GM19397 (cell line): Measurements from ENCODE around the gene PISD.

Experiments used
- ATAC-seq: cut with Tn5 transposase; IDR thresholded peaks from one replicate; pipeline ENCODE4 v1.9.1; 2021; ENCODE audit warnings: mild to moderate bottlenecking, moderate library complexity; ENCODE audit not compliant: unreplicated experiment

Gene PISD

DNA sequence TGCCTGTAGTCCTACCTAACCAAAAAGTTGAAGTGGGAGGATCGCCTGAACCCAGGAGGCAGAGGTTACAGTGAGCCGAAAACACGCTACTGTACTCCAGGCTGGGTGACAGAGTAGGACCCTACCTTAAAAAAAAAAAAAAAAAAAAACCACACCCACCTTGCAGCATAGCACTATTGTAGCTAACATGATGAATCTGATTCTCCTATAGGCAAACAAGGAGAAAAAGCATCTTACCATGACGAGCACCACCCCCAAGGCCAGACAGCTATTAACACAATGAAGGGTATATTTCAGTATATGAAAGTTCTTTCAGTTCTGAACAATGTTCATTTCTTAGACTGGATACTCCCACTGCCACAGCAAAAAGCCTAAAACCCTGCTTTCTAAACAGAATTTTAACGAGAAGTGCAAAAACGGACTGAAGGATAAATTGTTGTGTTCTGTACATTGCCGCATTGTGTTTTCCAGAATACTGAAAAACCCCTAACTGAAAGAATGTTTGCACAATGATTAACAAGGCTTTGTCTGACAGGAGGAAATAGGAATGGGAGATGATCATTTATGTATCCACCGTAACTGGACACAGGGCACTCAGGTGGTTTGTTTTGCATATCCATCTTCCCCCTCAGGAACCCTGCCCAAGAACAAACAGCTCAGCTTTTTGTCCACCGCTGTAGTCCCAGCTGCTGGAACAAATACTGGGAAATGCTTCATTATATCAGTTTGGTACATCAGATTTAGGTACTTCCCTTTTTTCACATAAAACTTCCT lies 8.9 kb downstream of the PISD start:
- no peak for ATAC-seq

DNA sequence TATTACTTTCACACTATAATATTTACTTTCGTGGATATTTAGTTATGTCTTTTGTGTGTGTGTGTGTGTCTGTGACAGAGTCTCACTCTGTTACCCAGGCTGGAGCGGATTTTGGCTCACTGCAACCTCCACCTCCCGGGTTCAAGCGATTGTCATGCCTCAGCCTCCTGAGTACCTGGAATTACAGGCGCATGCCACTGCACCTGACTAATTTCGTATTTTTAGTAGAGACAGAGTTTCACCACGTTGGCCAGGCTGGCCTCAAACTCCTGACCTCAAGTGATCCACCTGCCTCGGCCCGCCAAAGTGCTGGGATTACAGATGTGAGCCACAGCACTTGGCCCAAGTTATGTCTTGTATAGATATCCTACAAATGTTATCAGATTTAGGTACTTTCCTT lies 9.9 kb downstream of the PISD start:
- no peak for ATAC-seq

DNA sequence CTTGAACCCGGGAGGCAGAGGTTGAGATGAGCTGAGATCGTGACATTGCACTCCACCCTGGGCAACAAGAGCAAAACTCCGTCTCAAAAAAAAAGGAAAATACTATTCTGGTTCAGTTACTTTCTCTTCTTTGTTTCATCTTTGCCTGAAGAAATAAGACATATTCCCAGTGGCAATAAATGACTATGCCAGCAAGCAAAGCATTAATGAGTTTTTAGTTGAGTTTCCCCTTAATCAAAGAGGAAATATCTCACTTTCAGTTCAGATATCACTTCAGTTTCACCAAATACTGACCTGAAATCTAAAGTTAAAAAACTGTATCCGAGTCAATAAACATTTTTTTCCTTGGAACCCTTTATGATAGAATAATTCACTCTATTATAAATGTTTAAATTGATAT lies 10.4 kb downstream of the PISD start:
- ATAC-seq, result no peak

DNA sequence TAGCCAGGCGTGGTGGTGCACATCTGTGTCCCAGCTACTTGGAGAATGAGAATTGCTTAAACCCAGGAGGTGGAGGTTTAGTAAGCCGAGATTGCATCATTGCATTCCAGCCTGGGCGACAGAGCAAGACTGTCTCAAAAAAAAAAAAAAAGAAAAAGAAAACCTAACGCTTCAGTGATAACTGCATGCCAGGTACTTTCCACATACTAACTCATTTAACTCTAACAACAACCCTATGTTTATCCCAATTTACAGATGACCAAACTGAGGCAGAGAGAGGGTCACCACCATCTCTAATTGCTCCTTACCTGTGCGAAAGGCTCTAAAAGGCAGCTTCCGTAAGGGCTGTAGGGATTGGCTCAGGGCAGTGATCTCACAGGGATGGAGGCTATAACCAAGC lies 11.6 kb downstream of the PISD start:
- ATAC-seq, result no peak

DNA sequence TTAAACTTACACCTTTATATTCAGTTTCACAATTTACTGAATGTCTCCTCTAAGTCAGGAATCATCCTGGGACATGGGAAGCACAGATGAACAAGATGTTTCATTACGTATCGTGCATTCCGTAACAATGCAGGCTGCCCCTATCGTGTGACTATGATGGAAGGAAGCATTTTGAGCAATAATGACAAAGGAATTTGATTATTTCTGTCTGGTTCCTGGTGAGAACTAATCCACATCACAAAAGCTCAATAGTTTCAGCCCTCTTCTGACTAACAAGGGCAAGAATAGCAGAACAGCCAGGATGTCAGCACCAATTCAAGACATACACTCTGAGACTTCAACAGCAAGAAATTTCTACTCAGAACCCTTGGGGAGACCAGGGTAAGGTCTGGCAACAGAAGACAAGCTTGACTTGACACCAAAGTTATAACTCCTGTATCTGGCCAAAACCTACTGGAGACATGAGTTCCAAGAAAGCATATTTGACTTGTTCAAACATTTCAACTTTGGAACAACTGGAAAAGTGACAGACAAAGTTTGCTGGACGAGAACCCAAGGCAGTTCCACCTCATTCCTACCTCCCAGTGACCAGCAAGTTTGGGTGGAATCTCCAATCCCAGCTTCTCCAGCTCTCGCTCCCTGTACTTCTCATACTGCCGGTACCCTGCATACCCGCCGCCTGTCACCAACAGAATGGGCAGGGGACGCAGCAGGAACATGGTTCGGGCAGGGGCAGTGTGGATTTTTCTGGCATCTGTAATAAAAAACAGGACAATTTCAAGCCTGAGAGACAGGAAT lies 14.3 kb downstream of the PISD start:
- ATAC-seq, result no peak

DNA sequence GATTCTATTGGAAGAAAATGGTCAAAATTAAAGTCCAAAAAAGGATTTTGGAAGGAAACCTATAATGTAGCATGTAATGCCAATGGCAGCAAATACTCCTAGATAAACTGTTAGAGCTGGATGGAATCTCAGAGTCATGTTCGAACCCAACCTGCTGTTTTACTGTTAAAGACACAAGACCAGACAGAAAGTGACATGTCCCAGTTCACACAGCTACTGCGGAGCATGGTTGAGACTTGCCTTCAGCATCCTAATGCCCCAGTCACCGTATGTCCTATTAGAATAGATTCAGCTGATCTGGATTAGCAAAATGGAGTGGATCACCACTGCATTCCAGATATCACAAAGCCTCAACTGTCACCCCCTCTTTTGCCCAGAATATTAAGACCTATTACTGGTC lies 14.9 kb downstream of the PISD start:
- no peak for ATAC-seq

DNA sequence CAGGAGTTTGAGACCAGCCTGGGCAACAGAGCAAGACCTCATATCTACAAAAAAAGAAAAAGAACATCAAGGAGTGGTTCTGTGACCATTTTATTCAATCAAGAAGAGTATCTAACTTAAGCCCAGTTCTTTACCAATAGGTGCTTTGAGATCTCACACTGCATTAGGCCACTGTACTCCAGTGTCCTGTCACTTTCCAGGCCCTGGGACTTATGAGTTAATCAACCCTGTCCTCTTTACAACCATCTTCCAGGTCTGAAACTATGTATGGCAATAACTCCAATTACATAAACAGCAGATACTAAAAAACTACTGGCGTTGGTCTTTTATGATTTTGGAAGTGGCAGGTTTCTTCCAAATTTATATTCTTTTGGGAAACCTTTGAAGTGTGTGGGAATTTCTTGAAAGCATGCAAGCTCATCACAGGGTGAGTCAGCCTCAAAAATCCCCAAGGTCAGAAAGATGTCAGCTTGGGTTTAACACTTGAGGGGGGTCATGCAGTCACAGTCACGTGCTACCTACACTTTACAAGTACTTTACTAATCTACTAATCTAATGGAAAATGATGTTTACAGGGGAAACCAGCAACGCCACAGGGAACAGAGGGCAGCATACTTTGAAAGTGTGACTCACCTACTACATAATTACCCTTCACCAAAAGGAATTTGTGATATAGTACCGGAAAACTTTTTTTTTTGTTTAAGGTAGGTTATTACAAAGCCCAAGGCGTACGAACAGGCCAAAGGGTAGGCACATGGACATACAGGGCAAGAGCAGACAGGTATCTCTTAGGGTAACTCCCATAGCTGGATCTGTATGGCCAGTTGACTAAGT lies 15.6 kb downstream of the PISD start:
- ATAC-seq, result no peak

DNA sequence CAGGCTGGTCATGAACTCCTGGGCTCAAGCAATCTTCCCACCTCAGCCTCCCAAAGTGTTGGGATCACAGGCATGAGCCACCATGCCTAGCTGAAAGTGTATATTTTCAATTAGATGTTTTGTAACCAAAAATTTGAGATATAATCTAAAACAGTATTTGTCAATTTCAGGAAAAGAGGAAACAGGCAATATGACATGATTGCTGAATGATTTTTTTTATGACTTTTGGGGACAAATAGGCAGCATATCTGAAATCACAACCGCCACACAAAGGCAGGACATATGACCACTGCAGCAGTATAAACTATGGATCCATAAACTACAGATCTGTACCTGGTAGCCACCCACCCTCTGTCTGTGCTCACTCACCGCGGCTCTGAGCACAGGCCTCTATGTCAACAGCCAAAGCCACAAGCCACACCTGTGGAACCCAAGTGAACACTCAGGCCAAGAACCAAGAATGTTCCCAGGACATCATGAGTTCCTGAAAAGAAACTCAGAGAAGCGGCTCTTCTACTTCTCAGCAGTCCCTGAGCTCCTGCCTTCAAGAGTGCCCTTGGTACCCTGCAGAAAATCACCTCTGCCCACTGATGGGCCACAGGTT lies 22.5 kb downstream of the PISD start:
- ATAC-seq, result no peak

DNA sequence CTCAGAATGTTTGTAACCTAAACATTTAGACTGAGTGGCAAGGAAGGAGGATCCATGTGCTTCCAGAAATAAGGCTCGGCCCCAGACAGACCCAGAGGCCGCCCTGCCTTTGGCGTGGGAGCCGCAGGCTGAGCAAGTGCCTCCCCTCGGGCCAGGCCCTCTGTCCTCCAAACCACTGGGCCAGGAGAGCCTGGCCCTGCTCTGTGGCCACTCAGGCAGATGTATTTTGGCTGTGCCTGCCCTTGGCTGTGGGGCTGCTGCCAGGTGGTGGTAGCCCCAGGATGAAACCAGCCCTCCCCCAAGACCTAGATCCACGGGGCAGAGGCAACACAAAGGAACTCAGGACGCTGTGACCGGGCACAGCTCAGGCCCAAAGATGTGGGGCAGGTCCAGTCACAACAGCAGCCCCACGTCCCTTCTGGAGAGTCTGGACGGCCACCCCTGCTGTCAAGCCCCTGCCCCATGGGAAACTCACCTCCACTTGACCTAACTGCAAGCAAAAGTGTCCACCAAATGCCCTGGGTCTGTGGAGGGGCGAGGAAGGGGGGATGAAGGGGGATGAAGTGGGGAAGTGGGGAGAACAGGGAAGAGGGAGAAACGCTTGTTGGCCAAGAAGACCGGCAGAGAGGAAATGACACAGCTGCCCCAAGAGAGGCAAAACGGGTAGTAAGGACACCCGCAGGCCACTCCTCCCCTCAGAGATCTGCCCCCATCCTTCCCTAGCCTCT lies 24.0 kb downstream of the PISD start:
- ATAC-seq, result no peak

DNA sequence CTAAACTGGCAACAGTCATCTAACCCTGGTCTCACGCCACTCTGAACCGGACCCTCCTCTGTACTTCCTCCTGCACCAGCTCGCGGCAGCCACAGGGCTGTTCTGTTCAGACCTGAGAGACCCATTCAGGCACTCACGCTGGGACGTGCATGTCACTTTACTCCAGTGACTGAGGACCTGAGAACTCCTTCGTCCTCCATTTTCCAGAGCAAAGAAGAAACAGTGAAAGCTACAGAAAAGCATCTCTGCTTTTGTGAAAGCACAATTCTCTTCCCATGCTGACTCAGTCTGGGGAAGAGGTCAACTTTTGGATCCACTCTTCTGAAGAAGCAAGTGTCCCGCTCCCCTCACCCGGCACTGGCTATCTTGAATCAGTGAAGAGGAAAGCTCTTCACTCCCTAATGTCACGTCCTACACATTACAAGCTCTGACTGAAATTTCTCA lies 24.5 kb downstream of the PISD start:
- peak; percentile 49 for ATAC-seq

DNA sequence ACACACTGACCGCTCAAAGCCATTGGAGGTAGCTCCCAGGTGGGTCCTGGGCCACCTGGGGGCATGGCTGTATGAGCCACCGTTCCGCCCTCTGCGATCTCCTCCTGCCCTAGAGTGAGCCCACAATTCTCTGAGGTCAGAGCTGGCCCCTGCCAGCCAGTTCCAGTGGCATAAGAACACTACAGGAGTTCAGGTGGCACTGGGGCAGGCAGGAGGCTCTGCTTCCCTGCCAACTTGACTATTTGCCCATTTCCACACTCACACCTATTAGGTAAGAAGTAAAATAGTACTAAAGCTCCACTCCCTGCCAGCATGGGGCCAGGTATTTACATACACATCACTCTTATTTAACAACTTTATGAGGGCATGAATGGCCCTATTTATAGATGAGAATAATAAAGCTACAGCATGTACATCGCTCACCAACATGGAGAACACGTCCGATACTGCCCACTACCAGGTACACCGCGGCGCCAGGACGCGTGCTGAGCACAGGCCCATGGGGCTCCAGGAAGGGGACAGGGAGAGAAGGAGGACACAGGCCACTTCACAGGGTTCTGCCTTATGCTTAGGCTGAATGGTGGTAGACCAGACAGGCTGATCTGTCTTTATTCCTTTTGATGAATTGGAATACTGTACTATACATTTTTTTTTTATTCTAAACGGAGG lies 26.2 kb downstream of the PISD start:
- ATAC-seq, result no peak

DNA sequence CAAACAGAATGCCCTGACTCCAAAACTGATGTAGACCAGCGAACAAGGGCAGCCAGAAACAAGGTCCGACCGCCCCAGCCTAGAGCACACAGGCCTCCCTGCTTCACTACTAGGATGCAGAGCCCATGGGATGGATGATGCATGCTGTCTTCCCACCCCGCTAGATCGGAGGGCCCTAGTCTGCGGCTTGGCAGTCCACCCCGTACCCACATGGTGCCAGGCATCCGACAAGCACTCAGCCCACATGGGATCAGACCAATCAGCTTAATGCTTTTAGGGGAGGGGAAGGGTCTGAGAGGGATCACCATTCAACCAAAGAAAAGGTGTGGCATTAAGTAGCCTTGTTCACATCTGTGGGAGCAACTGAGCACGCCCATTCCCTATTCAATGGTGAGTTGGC lies 30.6 kb downstream of the PISD start:
- no peak for ATAC-seq

DNA sequence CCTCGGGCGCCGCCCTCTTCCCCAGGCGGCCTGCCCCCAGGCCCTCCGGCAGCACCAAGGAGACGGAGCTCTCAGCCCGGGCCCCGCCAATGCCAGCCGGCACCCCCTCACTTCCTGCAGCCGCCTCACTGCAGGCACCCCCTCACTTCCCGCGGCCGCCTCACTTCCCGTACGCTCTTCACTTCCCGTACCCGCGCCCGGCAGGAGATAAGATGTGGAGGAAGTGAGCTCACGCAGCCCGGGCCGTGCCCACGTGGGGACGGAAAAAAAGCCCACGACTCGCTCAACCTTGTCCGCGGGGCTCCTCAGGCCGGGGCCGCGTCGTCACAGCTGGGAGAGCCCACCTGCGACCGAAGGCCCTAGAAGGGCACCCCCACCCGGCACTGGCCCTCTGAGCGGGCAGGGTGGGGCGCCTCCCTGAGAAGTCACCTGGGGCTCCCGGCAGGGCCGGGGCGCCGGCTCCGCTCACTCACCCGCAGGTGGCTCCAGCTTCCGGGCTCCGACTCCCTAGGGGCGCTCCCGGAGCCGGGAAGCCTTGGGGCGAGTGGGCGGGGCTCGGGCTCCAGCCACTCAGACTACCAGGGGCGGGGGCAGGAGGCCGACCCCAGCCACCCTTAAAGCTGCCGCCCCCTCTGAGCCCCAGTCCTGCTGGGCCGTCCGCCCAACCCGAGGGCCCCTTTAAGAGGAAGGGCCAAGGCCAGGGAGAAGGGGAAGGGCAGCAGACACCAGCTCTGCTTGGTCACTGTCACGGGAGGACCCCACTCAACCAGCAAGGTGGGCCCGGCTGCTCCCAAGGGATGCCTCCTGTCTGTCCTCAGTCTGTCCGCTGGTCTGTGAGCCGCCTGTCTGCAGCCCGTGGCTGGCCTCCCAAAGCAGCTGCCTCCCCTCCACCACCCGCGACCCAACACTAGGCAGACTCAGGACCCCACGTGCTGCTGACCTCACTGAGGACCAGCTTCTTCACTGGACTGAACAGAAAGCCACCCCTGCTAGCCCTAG lies 31.4 kb downstream of the PISD start:
- peak; percentile 56 for ATAC-seq

DNA sequence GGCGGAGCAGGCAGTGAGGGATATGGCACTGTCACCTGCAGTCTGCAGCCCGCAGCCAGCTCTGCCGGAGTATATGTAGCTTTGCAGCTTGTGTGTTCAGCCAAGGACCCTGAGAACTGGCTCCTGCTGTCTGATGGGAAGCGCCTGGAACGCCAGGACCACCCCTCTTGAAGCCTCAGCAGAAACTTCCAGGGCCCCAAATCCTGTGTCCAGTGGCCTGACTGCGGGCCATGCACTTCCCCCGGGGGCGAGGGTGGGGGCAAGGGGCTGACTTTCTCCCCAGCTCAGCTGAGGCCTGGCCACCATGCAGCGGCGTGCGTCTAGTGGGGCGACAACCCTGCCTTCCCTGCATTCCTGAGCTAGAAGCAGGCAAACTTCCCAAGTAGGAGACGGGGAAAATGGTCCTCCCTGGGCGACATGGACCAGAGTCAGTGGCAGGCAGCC lies 32.3 kb downstream of the PISD start:
- ATAC-seq, result no peak

DNA sequence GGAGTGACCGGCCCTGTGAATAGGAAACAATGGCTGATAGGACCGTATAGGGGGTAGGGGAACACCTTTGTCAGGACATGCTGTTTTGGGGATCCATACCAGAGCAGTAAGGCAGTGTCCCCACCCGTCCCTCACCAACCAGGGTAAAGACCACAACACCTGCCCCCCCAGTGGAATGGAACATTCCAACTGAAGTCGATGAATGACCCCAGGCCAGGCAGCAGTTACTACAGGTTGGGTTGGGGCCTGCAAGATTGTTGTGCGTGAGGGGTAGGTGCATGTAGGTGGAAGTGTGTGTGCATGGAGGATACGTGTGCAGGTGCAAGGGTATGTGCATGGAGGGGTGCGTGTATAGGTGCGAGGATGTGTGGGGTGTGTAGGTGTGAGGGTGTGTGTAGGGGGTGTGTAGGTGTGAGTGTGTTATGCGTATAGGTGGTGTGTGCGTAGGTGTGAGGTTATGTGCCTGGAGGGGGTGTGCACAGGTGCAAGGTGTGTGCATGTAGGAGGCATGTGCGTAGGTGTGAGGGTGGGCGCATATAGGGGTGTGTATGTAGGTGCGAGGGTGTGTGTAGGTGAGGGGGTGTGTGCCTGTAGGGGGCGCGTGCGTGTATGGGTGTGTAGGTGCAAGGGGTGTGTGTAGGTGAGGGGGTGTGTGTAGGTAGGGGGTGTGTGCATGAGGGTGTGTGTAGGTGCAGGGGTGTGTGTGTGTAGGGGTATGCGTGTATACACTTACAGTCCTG lies 32.9 kb downstream of the PISD start:
- ATAC-seq, result no peak

DNA sequence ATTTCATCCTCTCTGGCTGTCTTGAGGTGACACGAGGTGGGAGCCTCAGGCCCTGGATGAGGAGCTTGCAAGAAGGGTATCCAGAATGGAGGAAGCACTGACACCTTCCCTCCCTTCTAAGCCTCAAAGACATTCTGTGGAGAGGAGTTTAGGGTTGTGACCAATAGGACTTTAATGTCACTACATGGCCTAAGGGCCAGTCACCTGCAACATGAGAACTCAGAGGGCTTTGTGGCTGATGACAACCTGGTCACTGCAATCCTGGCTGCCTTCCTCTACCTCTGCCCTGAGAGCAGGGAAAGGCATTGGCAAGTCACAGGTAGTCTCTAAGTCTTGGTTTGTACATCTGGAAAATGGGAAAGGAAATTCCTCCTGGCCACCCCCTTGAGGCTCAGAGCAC lies 33.7 kb downstream of the PISD start:
- ATAC-seq, result no peak

DNA sequence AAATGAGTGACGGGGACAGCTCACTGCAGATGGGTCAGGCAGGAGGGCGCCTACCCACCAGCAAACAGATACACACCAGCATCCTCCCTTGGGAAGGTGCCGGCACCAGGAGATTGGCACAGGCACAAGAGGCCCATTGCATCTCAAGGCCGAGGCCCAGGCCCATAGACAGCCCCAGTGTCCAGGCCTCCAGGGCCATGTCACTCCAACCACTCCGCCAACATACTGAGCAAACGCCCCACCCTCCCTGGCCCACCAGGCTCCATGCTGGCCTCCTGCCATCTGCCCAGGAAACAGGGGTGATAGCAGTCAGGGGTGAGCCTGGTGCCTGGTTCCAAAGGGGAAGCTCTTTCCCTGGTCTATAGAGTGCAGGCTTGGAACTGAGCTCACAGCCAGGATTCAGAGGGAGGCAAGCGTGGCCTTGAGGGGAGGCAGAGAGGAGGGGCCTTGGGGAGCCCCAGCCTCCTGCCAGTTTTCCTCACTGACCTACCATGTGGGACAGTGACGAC lies 34.7 kb downstream of the PISD start:
- no peak for ATAC-seq
